Endothelial cell of umbilical vein (primary cell): Measurements from ENCODE around the gene ARHGAP42. TPM values are rescaled to one million over a fixed set of nuclear protein-coding genes. Genes with fewer than 3 reads are reported as not detected.

ENCODE experiments used
- BruUV-seq: library from RNA; stranded (reverse); fragments of 400-500 nt; replicated peaks from 2 replicates; lab custom pipeline; 2021; lab: Mats Ljungman, UMichigan
- CTCF ChIA-PET: fragments of 300-600, 350-600 bp; sonication (Branson Sonifier 250); formaldehyde crosslinking; loops from one replicate; lab custom pipeline; 2021; ENCODE audit warnings: antibody characterized with exemption, inconsistent platforms; lab: Charles Lee
- POLR2A ChIA-PET: fragments of 300-600, 350-600 bp; sonication (Branson Sonifier 250); formaldehyde crosslinking; loops from one replicate; lab custom pipeline; 2021; ENCODE audit warnings: antibody characterized with exemption, inconsistent platforms; lab: Charles Lee
- DNase-seq: peaks from one replicate; pipeline ENCODE4 v3.0.0-alpha.2; 2011; ENCODE audit warnings: low read depth, low spot score
- FAIRE-seq: peaks from 2 replicates; lab custom pipeline; 2011; peaks lifted over from hg19 to GRCh38; lab: Jason Lieb, UNC
- H2AFZ ChIP-seq: 2 replicates; pipeline ENCODE4 v1.6.0; 2012; ENCODE audit warnings: low read depth, low read length, control low read depth, inconsistent platforms
- H3K27ac ChIP-seq: 2 replicates; pipeline ENCODE4 v1.5.1; 2011; ENCODE audit warnings: low read depth, mild to moderate bottlenecking, control low read depth, low read length, moderate library complexity; ENCODE audit not compliant: insufficient read depth
- H3K27me3 ChIP-seq, 2 experiments: 2 replicates each; pipeline versions ENCODE4 v1.6.0 to v1.6.1; 2011; ENCODE audit warnings: low read length in 2 of 2, mixed read lengths in 1 of 2; ENCODE audit not compliant: control insufficient read depth in 2 of 2, insufficient read depth in 2 of 2
- H3K36me3 ChIP-seq, 2 experiments: 2 replicates in 1 of 2; 3 replicates in 1 of 2; pipeline ENCODE4 v1.5.1; 2011; ENCODE audit warnings: low read length in 2 of 2, mild to moderate bottlenecking in 1 of 2, moderate library complexity in 1 of 2; ENCODE audit not compliant: control insufficient read depth in 2 of 2, insufficient read depth in 2 of 2; ENCODE audit errors: extremely low read depth in 1 of 2
- H3K4me1 ChIP-seq: 3 replicates; pipeline ENCODE4 v1.5.1; 2011; ENCODE audit warnings: mild to moderate bottlenecking, low read length; ENCODE audit not compliant: control insufficient read depth, insufficient read depth; ENCODE audit errors: extremely low read depth
- H3K4me2 ChIP-seq: 2 replicates; pipeline ENCODE4 v1.6.1; 2011; ENCODE audit warnings: low read length, control low read depth, mixed read lengths; ENCODE audit not compliant: insufficient read depth
- H3K4me3 ChIP-seq, 3 experiments: fragments of 200-600 bp in 1 of 3; sonication (generic), shearing (Covaris generic) in 1 of 3; replicated peaks in 1 of 3; 2 replicates each; pipeline ENCODE4 v1.5.1; 2011 to 2016; ENCODE audit warnings: control low read depth in 3 of 3, low read length in 3 of 3, mild to moderate bottlenecking in 2 of 3, inconsistent platforms in 1 of 3, low read depth in 1 of 3, moderate library complexity in 1 of 3; ENCODE audit not compliant: insufficient read depth in 1 of 3
- H3K79me2 ChIP-seq: 2 replicates; pipeline ENCODE4 v1.6.0; 2012; ENCODE audit warnings: low read length, inconsistent platforms; ENCODE audit not compliant: control insufficient read depth, insufficient read depth
- H3K9ac ChIP-seq: replicated peaks from 2 replicates; pipeline ENCODE3; 2011; ENCODE audit warnings: low read length, control low read depth; ENCODE audit not compliant: insufficient read depth; ENCODE audit errors: extremely low read depth
- H3K9me1 ChIP-seq: replicated peaks from 3 replicates; pipeline ENCODE4 v1.6.0; 2011; ENCODE audit warnings: mild to moderate bottlenecking, low read length; ENCODE audit not compliant: control insufficient read depth, insufficient read depth; ENCODE audit errors: extremely low read depth
- H3K9me3 ChIP-seq: replicated peaks from 2 replicates; pipeline ENCODE4 v1.5.1; 2012; ENCODE audit warnings: low read length, inconsistent platforms; ENCODE audit not compliant: control insufficient read depth, insufficient read depth
- H4K20me1 ChIP-seq: replicated peaks from 2 replicates; pipeline ENCODE3; 2011; ENCODE audit warnings: mild to moderate bottlenecking, low read length; ENCODE audit not compliant: control insufficient read depth, insufficient read depth; ENCODE audit errors: extremely low read depth
- EZH2 ChIP-seq: IDR thresholded peaks from 2 replicates; pipeline ENCODE4 v1.6.1; 2012; ENCODE audit warnings: borderline replicate concordance, low read depth, mild to moderate bottlenecking, moderate library complexity, low read length, inconsistent platforms; ENCODE audit not compliant: severe bottlenecking
- FOS ChIP-seq: IDR thresholded peaks from 2 replicates; pipeline ENCODE4 v1.6.1; 2011; ENCODE audit warnings: mild to moderate bottlenecking, low read length, moderate library complexity, borderline replicate concordance; ENCODE audit not compliant: insufficient read depth
- MYC ChIP-seq: IDR thresholded peaks from one replicate; pipeline ENCODE4 v1.6.1; 2011; ENCODE audit warnings: mild to moderate bottlenecking, low read depth, low read length
- POLR2A ChIP-seq: IDR thresholded peaks from 2 replicates; pipeline ENCODE4 v1.6.1; 2012; ENCODE audit warnings: low read depth, mild to moderate bottlenecking, control low read depth, low read length
- POLR2AphosphoS5 ChIP-seq: IDR thresholded peaks from 2 replicates; pipeline ENCODE4 v1.6.1; 2012; ENCODE audit warnings: low read depth, mild to moderate bottlenecking, control low read depth, low read length, moderate library complexity; ENCODE audit not compliant: insufficient read depth
- dilution Hi-C: fragments of 300-500 bp; cut with MboI; formaldehyde crosslinking; loops from one replicate; pipeline ENCODE4 v1.15.0; 2019; ENCODE audit warnings: low sequenced_read_pairs; ENCODE audit not compliant: extremely low pct_ligation_motif_present
- intact Hi-C: fragments of 100-400 bp; cut with micrococcal nuclease; formaldehyde crosslinking; loops from one replicate; pipeline ENCODE4 v1.10.0; 2022
- polyA plus RNA-seq, 4 experiments: library from polyadenylated mRNA; depleted of rRNA in 3 of 4; stranded (reverse) in 3 of 4; unstranded in 1 of 4; fragments of >200 nt; gene quantifications; 2 replicates each; pipeline versions ENCODE4 v1.2.1 to v1.2.3, GENCODE V29; 2011 to 2012; ENCODE audit warnings: missing spikeins in 1 of 4
- total RNA-seq: library from RNA; stranded (reverse); gene quantifications from 2 replicates; pipeline ENCODE4 v1.2.3, GENCODE V29; 2021
- TF ChIP-seq, protein P1 (sequence below), 2 donors: IDR thresholded peaks; 1 replicate in 1 of 2; 2 replicates in 1 of 2; pipeline ENCODE4 v1.5.1; 2011; ENCODE audit warnings: low read length in 2 of 2, mild to moderate bottlenecking in 2 of 2, moderate library complexity in 2 of 2, control low read depth in 1 of 2, inconsistent platforms in 1 of 2, low read depth in 1 of 2; ENCODE audit not compliant: insufficient read depth in 1 of 2; ENCODE audit errors: extremely low read depth in 1 of 2
- TF ChIP-seq, protein P2 (sequence below): IDR thresholded peaks from 2 replicates; pipeline ENCODE4 v1.6.1; 2011; ENCODE audit not compliant: insufficient read depth, insufficient read length

Gene ARHGAP42
- total and polyA plus RNA-seq, 2 donors (not counting 3 experiments of a cell fraction or from before 2014, with no cell fraction given): 1.8 to 2.4 TPM

GRCh38 chr11:100927579-100927978, 240.5 kb downstream of the ARHGAP42 start:
- no peaks in the 10 kb centered on the region for H4K20me1 ChIP-seq
- H3K9me3 ChIP-seq: no peaks in the 10 kb centered on the region
- H3K4me1 ChIP-seq: peaks cover 4% of the 10 kb centered on the region
- DNase-seq (no peak), FAIRE-seq (no peak)
- H3K27me3 ChIP-seq: no peaks in the 10 kb centered on the region
- POLR2A ChIA-PET: no interaction called here
- H2AFZ ChIP-seq: no peak overlapping the region
- no TSS peak for BruUV-seq
- H3K36me3 ChIP-seq: no peaks in the 10 kb centered on the region
- no peak overlapping the region for H3K9ac ChIP-seq
- dilution Hi-C loops: no loop called here
- no peak overlapping the region for H3K27ac ChIP-seq
- no peak overlapping the region for H3K4me3 ChIP-seq
- TF ChIP-seq POLR2AphosphoS5 (no peak), FOS (no peak), MYC (no peak), POLR2A (no peak), EZH2 (no peak)
- TF ChIP-seq, protein P1, sequence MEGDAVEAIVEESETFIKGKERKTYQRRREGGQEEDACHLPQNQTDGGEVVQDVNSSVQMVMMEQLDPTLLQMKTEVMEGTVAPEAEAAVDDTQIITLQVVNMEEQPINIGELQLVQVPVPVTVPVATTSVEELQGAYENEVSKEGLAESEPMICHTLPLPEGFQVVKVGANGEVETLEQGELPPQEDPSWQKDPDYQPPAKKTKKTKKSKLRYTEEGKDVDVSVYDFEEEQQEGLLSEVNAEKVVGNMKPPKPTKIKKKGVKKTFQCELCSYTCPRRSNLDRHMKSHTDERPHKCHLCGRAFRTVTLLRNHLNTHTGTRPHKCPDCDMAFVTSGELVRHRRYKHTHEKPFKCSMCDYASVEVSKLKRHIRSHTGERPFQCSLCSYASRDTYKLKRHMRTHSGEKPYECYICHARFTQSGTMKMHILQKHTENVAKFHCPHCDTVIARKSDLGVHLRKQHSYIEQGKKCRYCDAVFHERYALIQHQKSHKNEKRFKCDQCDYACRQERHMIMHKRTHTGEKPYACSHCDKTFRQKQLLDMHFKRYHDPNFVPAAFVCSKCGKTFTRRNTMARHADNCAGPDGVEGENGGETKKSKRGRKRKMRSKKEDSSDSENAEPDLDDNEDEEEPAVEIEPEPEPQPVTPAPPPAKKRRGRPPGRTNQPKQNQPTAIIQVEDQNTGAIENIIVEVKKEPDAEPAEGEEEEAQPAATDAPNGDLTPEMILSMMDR (IDR thresholded peaks at IDR 0.05; ENCODE audit: extremely low read depth in 1 of 2, insufficient read depth in 1 of 2, low read depth in 1 of 2, low read length in 2 of 2): no peak
- TF ChIP-seq, protein P2, sequence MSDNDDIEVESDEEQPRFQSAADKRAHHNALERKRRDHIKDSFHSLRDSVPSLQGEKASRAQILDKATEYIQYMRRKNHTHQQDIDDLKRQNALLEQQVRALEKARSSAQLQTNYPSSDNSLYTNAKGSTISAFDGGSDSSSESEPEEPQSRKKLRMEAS: no peak
- no peak overlapping the region for H3K4me2 ChIP-seq
- CTCF ChIA-PET: interaction anchor here (0.9 to 6.4 kb wide), 7 partner anchors 10 to 349 kb away, joined by 3 to 75 read pairs (median 4); partner anchors contain the start of gene ARHGAP42
- H3K9me1 ChIP-seq: no peaks in the 10 kb centered on the region
- intact Hi-C loops: no loop called here
- H3K79me2 ChIP-seq: no peaks in the 10 kb centered on the region
